A549 (cell line): ENCODE measurements around the gene C19orf73. TPM values are rescaled to one million over a fixed set of nuclear protein-coding genes. Genes with fewer than 3 reads are reported as not detected.

Experiments used
- ATAC-seq, 2 experiments: fragments of 200-7000 bp in 1 of 2; fragments of >200 bp in 1 of 2; cut with Nextera tagmentation in 1 of 2; cut with Tn5 transposase in 1 of 2; 3 replicates each; pipeline versions ENCODE4 v1.8.0 to v1.9.1; 2018 to 2020; ENCODE audit warnings: mild to moderate bottlenecking in 1 of 2, moderate library complexity in 1 of 2
- CTCF ChIA-PET: fragments of 300-600 bp; sonication (Branson Sonifier 250); formaldehyde crosslinking; extraction: SDS; loops from one replicate; lab custom pipeline; 2021; ENCODE audit warnings: antibody characterized with exemption, inconsistent platforms; lab: Yijun Ruan, JAX
- POLR2A ChIA-PET: fragments of 350-600 bp; formaldehyde crosslinking; extraction: SDS; loops from one replicate; lab custom pipeline; 2021; ENCODE audit warnings: antibody characterized with exemption, inconsistent platforms; lab: Yijun Ruan, JAX
- DNase-seq, 2 experiments: peaks; one replicate each; pipeline versions ENCODE4 v3.0.0 to v3.0.0-alpha.2; 2011 to 2016; ENCODE audit warnings: low read depth in 1 of 2, low spot score in 1 of 2
- FAIRE-seq: peaks from 2 replicates; lab custom pipeline; 2011; peaks lifted over from hg19 to GRCh38; lab: Jason Lieb, UNC
- H3K27ac ChIP-seq, 2 experiments: fragments of >200 bp; sonication (Bioruptor Twin); formaldehyde crosslinking; 3 replicates each; pipeline ENCODE4 v1.5.1; 2016 to 2017
- H3K4me1 ChIP-seq: fragments of >200 bp; sonication (Bioruptor Twin); formaldehyde crosslinking; 3 replicates; pipeline ENCODE4 v1.6.1; 2016
- H3K4me2 ChIP-seq: fragments of >200 bp; sonication (Bioruptor Twin); formaldehyde crosslinking; 3 replicates; pipeline ENCODE4 v1.6.1; 2016
- H3K4me3 ChIP-seq: fragments of >200 bp; sonication (Bioruptor Twin); formaldehyde crosslinking; 3 replicates; pipeline ENCODE4 v1.5.1; 2016
- H3K9me3 ChIP-seq: fragments of >200 bp; sonication (Bioruptor Twin); formaldehyde crosslinking; 3 replicates; pipeline ENCODE4 v1.6.1; 2016
- CBX8 ChIP-seq: fragments of 200-600 bp; sonication (generic); IDR thresholded peaks from 2 replicates; pipeline ENCODE4 v1.6.1; 2016
- E2F6 ChIP-seq: IDR thresholded peaks from 2 replicates; pipeline ENCODE4 v1.6.1; 2012; ENCODE audit warnings: low read depth, borderline replicate concordance
- EHMT2 ChIP-seq: fragments of 200-600 bp; sonication (generic); IDR thresholded peaks from 2 replicates; pipeline ENCODE4 v1.6.1; 2016; ENCODE audit warnings: antibody characterized with exemption, low read depth, mild to moderate bottlenecking, moderate library complexity
- FOSB ChIP-seq: fragments of 250-450 bp; sonication (Bioruptor Pico); IDR thresholded peaks from 2 replicates; pipeline ENCODE4 v1.5.0; 2020; ENCODE audit warnings: mild to moderate bottlenecking, moderate library complexity
- FOSL2 ChIP-seq, 2 experiments: fragments of 450-650 bp in 1 of 2; fragments of >200 bp in 1 of 2; sonication (Bioruptor Twin) in 1 of 2; formaldehyde crosslinking; IDR thresholded peaks; 2 replicates each; pipeline versions ENCODE4 v1.5.0 to v1.6.1; 2016 to 2020; ENCODE audit warnings: mild to moderate bottlenecking in 1 of 2, moderate library complexity in 1 of 2
- GATA3 ChIP-seq: IDR thresholded peaks from 2 replicates; pipeline ENCODE4 v1.6.1; 2012; ENCODE audit warnings: borderline replicate concordance
- HES2 ChIP-seq: fragments of >200 bp; sonication (Bioruptor Twin); formaldehyde crosslinking; IDR thresholded peaks from 2 replicates; pipeline ENCODE4 v1.6.1; 2016
- HMGXB4 ChIP-seq: fragments of 250-450 bp; sonication (Bioruptor Pico); IDR thresholded peaks from 2 replicates; pipeline ENCODE4 v1.5.0; 2021; ENCODE audit warnings: mild to moderate bottlenecking, moderate library complexity, borderline replicate concordance
- JUNB ChIP-seq: fragments of >200 bp; sonication (Bioruptor Twin); formaldehyde crosslinking; IDR thresholded peaks from 2 replicates; pipeline ENCODE4 v1.6.1; 2016
- KDM1A ChIP-seq: fragments of 200-600 bp; sonication (generic); IDR thresholded peaks from 2 replicates; pipeline ENCODE4 v1.6.1; 2016; ENCODE audit warnings: low read depth, mild to moderate bottlenecking
- MAX ChIP-seq: IDR thresholded peaks from 2 replicates; pipeline ENCODE4 v1.6.1; 2012
- MAZ ChIP-seq: fragments of 150-350 bp; IDR thresholded peaks from 2 replicates; pipeline ENCODE4 v1.6.1; 2014; ENCODE audit warnings: antibody characterized with exemption, low read depth, low read length, borderline replicate concordance
- NR3C1 ChIP-seq: fragments of >200 bp; sonication (Bioruptor Twin); formaldehyde crosslinking; IDR thresholded peaks from 3 replicates; pipeline ENCODE4 v1.6.1; 2017
- PHF8 ChIP-seq: fragments of 200-600 bp; sonication (generic); IDR thresholded peaks from 2 replicates; pipeline ENCODE4 v1.6.1; 2016; ENCODE audit warnings: low read depth, mild to moderate bottlenecking, antibody characterized with exemption, moderate library complexity, borderline replicate concordance
- POLR2AphosphoS2 ChIP-seq: conservative IDR thresholded peaks from 2 replicates; pipeline ENCODE4 v1.6.1; 2012; ENCODE audit warnings: low read length, improper control_type of control experiment, inconsistent platforms
- RARB ChIP-seq: fragments of 250-450 bp; sonication (Bioruptor Pico); IDR thresholded peaks from 2 replicates; pipeline ENCODE4 v1.8.0; 2021; ENCODE audit warnings: mild to moderate bottlenecking, moderate library complexity
- REST ChIP-seq: fragments of 200-600 bp; sonication (generic); IDR thresholded peaks from 2 replicates; pipeline ENCODE4 v1.6.1; 2016; ENCODE audit warnings: antibody characterized with exemption, mild to moderate bottlenecking, moderate library complexity
- RNF2 ChIP-seq: fragments of 200-600 bp; sonication (generic); IDR thresholded peaks from 2 replicates; pipeline ENCODE4 v1.6.1; 2016; ENCODE audit warnings: low read depth, mild to moderate bottlenecking, antibody characterized with exemption, moderate library complexity, borderline replicate concordance
- SMC3 ChIP-seq: fragments of >200 bp; sonication (Bioruptor Twin); formaldehyde crosslinking; IDR thresholded peaks from 3 replicates; pipeline ENCODE4 v1.6.1; 2018; ENCODE audit warnings: inconsistent platforms
- TFCP2L1 ChIP-seq: fragments of 250-450 bp; sonication (Bioruptor Pico); IDR thresholded peaks from 2 replicates; pipeline ENCODE4 v1.5.0; 2021; ENCODE audit warnings: mild to moderate bottlenecking
- USF2 ChIP-seq: fragments of 450-650 bp; IDR thresholded peaks from 2 replicates; pipeline ENCODE4 v1.6.1; 2014; ENCODE audit warnings: antibody characterized with exemption
- WGBS: methylation state at CpG from one replicate; pipeline ENCODE4 v1.1.6; 2017; ENCODE audit errors: missing lambda C conversion rate; 5-methylcytosine and 5-hydroxymethylcytosine counted together
- polyA plus RNA-seq, 4 experiments: library from polyadenylated mRNA; depleted of rRNA in 3 of 4; stranded (reverse); fragments of >200 nt; fragmentation: RNase III in 1 of 4; extraction: RNeasy Plus Mini Kit Qiagen cat#74134 plus additional on column Dnase treatment in 1 of 4; gene quantifications; 2 replicates in 3 of 4; 3 replicates in 1 of 4; pipeline ENCODE4 v1.2.3, GENCODE V29; 2011 to 2017

C19orf73 gene
- polyA plus RNA-seq, 2 of the 4 experiments (the other 2 are of a cell fraction) = 1.8 to 2.2 TPM

- DNase-seq (no peak), ATAC-seq (peak in 1 of 2 experiments; percentile 21; a peak in 4 of 6 replicates), FAIRE-seq (no peak)
- WGBS = 78% methylated on average over 26 of the region's 26 CpGs
- peaks cover 20% of the 10 kb centered on the region for H3K4me1 ChIP-seq
- peak overlapping the region; percentile 88 to 91 for H3K27ac ChIP-seq
- no peaks in the 10 kb centered on the region for H3K9me3 ChIP-seq
- ChIA-PET POLR2A (no interaction called here), CTCF (interaction anchor here (0.8 to 2.6 kb wide), 6 partner anchors 10 to 141 kb away, joined by 3 to 13 read pairs (median 6); partner anchors contain the start of genes KCNA7 and LIN7B)
- H3K4me2 ChIP-seq = peak overlapping the region; percentile 73
- TF ChIP-seq EHMT2 (no peak), SMC3 (no peak), E2F6 (no peak), JUNB (no peak), HMGXB4 (CRISPR knock-in tag) (no peak), RARB (CRISPR knock-in tag) (no peak), GATA3 (no peak; the same call in 1 of the 2 replicates), PHF8 (no peak), USF2 (no peak), KDM1A (no peak), NR3C1 (no peak), CBX8 (no peak), FOSB (CRISPR knock-in tag) (no peak), RNF2 (no peak), FOSL2 (IDR thresholded peaks at IDR 0.05) (no peak), FOSL2 (CRISPR knock-in tag; IDR thresholded peaks at IDR 0.05) (no peak), REST (no peak), POLR2AphosphoS2 (no peak), TFCP2L1 (CRISPR knock-in tag) (no peak)
- peak overlapping the region; percentile 27; the same call in 2 of the 3 replicates for H3K4me3 ChIP-seq
Observed at GRCh38 chr19:49084206-49085019, 34.5 kb downstream of the C19orf73 start.

GRCh38 chr19:49081273-49081672, 37.7 kb downstream of the C19orf73 start:
- FAIRE-seq = no peak
- no peak overlapping the region for H3K27ac ChIP-seq
- ATAC-seq = no peak
- CTCF ChIA-PET = interaction anchor here (0.6 to 2.6 kb wide), 7 partner anchors 14 to 293 kb away, joined by 3 to 18 read pairs (median 4); no protein-coding TSS in a partner anchor
- TF ChIP-seq MAZ (no peak), TFCP2L1 (CRISPR knock-in tag) (no peak), FOSL2 (IDR thresholded peaks at IDR 0.05) (no peak), FOSL2 (CRISPR knock-in tag; IDR thresholded peaks at IDR 0.05) (no peak), HES2 (no peak), MAX (no peak)
- TF ChIP-seq, all 56 proteins: peak for 0
- no peak overlapping the region for H3K4me2 ChIP-seq
- POLR2A ChIA-PET = no interaction called here
- H3K4me1 ChIP-seq = peaks cover 6% of the 10 kb centered on the region
- no peaks in the 10 kb centered on the region for H3K9me3 ChIP-seq
- no peak for DNase-seq
- no peak overlapping the region for H3K4me3 ChIP-seq
- WGBS = 82% methylated on average over 1 of the region's 1 CpG
